GM12878 (cell line): ENCODE results near the gene SPTBN2. TPM values are rescaled to one million over a fixed set of nuclear protein-coding genes. Genes with fewer than 3 reads are reported as not detected.

ENCODE experiments used
- DPF2 ChIP-seq: fragments of 450-650 bp; IDR thresholded peaks from 2 replicates; pipeline ENCODE4 v1.6.1; 2017; ENCODE audit warnings: mild to moderate bottlenecking
- E4F1 ChIP-seq: fragments of 450-650 bp; IDR thresholded peaks from 2 replicates; pipeline ENCODE4 v1.6.1; 2018; ENCODE audit warnings: borderline replicate concordance, mild to moderate bottlenecking; ENCODE audit not compliant: partially characterized antibody
- ELK1 ChIP-seq: IDR thresholded peaks from 2 replicates; pipeline ENCODE4 v1.6.1; 2012; ENCODE audit warnings: low read depth, low read length, improper control_type of control experiment
- EZH2 ChIP-seq: IDR thresholded peaks from 2 replicates; pipeline ENCODE4 v1.6.1; 2012; ENCODE audit warnings: low read depth, mild to moderate bottlenecking, control low read depth, inconsistent platforms, low read length, borderline replicate concordance; ENCODE audit not compliant: control insufficient read depth
- IKZF2 ChIP-seq, 2 experiments: fragments of 450-650 bp; IDR thresholded peaks; 2 replicates each; pipeline ENCODE4 v1.6.1; 2017; ENCODE audit warnings: mild to moderate bottlenecking in 2 of 2, moderate library complexity in 2 of 2
- KDM1A ChIP-seq: fragments of 200-600 bp; sonication (generic); IDR thresholded peaks from 2 replicates; pipeline ENCODE4 v1.6.1; 2016; ENCODE audit warnings: borderline replicate concordance
- MEF2A ChIP-seq: IDR thresholded peaks from 2 replicates; pipeline ENCODE4 v1.6.1; 2011; ENCODE audit warnings: low read depth, mild to moderate bottlenecking, low read length, moderate library complexity; ENCODE audit not compliant: insufficient read depth
- NFIC ChIP-seq: IDR thresholded peaks from 2 replicates; pipeline ENCODE4 v1.6.1; 2012; ENCODE audit warnings: low read depth, mild to moderate bottlenecking, inconsistent platforms, low read length, moderate library complexity
- NFYA ChIP-seq: IDR thresholded peaks from 2 replicates; pipeline ENCODE4 v1.6.1; 2011; ENCODE audit warnings: low read depth, mild to moderate bottlenecking, low read length, improper control_type of control experiment, borderline replicate concordance
- NRF1 ChIP-seq: conservative IDR thresholded peaks from 2 replicates; pipeline ENCODE4 v1.6.1; 2011; ENCODE audit warnings: mild to moderate bottlenecking, low read depth, low read length, improper control_type of control experiment
- PAX8 ChIP-seq: fragments of 450-650 bp; IDR thresholded peaks from 2 replicates; pipeline ENCODE4 v1.6.1; 2017; ENCODE audit warnings: mild to moderate bottlenecking, moderate library complexity
- RAD21 ChIP-seq: IDR thresholded peaks from 2 replicates; pipeline ENCODE4 v1.6.1; 2011; ENCODE audit warnings: mild to moderate bottlenecking, low read depth, low read length, moderate library complexity; ENCODE audit not compliant: insufficient read depth
- RELA ChIP-seq: fragments of 450-650 bp; IDR thresholded peaks from 2 replicates; pipeline ENCODE4 v1.8.0; 2014; ENCODE audit warnings: borderline replicate concordance; ENCODE audit not compliant: partially characterized antibody
- SIX5 ChIP-seq: IDR thresholded peaks from 2 replicates; pipeline ENCODE4 v1.6.1; 2011; ENCODE audit warnings: mild to moderate bottlenecking, low read depth, low read length, moderate library complexity; ENCODE audit not compliant: severe bottlenecking
- SKIL ChIP-seq: fragments of 450-650 bp; IDR thresholded peaks from 2 replicates; pipeline ENCODE4 v1.6.1; 2017; ENCODE audit warnings: mild to moderate bottlenecking, low read depth, inconsistent platforms; ENCODE audit not compliant: poor library complexity, severe bottlenecking
- SP1 ChIP-seq: IDR thresholded peaks from one replicate; pipeline ENCODE4 v1.6.1; 2011; ENCODE audit warnings: low read depth, low read length
- STAT3 ChIP-seq: IDR thresholded peaks from 2 replicates; pipeline ENCODE4 v1.6.1; 2011; ENCODE audit warnings: low read depth, low read length, improper control_type of control experiment
- WRNIP1 ChIP-seq: IDR thresholded peaks from 2 replicates; pipeline ENCODE4 v1.6.1; 2011; ENCODE audit warnings: low read depth, low read length, improper control_type of control experiment, borderline replicate concordance
- ZZZ3 ChIP-seq: IDR thresholded peaks from 2 replicates; pipeline ENCODE4 v1.6.1; 2011; ENCODE audit warnings: low read depth; ENCODE audit not compliant: control insufficient read depth, insufficient read length
- polyA plus RNA-seq, 11 experiments: library from polyadenylated mRNA; depleted of rRNA in 4 of 11; unstranded in 6 of 11; stranded (reverse) in 5 of 11; fragments of >200 nt; fragmentation: Nextera tagmentation in 4 of 11; fragmentation: Illumina TruSeq in 1 of 11; extraction: Ambion mirVana in 4 of 11; extraction: Trizol in 1 of 11; gene quantifications; 1 replicate in 1 of 11; 2 replicates in 10 of 11; pipeline versions ENCODE4 v1.2.1 to v1.2.3, GENCODE V29; 2011 to 2016; ENCODE audit warnings: inconsistent platforms in 2 of 11, missing spikeins in 2 of 11, low read depth in 1 of 11
- total RNA-seq, 4 experiments: library from RNA; depleted of rRNA in 3 of 4; stranded (reverse); fragments of >200 nt in 3 of 4; fragmentation: Illumina TruSeq in 1 of 4; extraction: Trizol in 1 of 4; gene quantifications; 2 replicates each; pipeline versions ENCODE4 v1.2.1 to v1.2.3, GENCODE V29; 2013 to 2021
- TF ChIP-seq, protein P1 (sequence below): fragments of 450-650 bp; IDR thresholded peaks from 2 replicates; pipeline ENCODE4 v1.6.1; 2017; ENCODE audit warnings: low read depth, mild to moderate bottlenecking, moderate library complexity
- TF ChIP-seq, protein P2 (sequence below): IDR thresholded peaks from 2 replicates; pipeline ENCODE4 v1.6.1; 2011; ENCODE audit warnings: low read depth, low read length, improper control_type of control experiment, borderline replicate concordance

Gene SPTBN2
- total and polyA plus RNA-seq, 10 of the 15 experiments (the other 5 are each of a cell fraction or from before 2014, with no cell fraction given) = 0.38 to 1.0 (median 0.69) TPM; not detected in 5

GRCh38 chr11:66744485-66745355 lies 15.7 kb upstream of the SPTBN2 start (continued):
- TF ChIP-seq NFIC (no peak), RELA (no peak), DPF2 (peak; percentile 81), SIX5 (no peak), NRF1 (peak; percentile 85), E4F1 (no peak), SKIL (no peak), WRNIP1 (no peak), STAT3 (no peak), IKZF2 (IDR thresholded peaks at IDR 0.05) (no peak; a peak in 1 of 4 replicates), PAX8 (no peak), NFYA (no peak), EZH2 (no peak), ELK1 (no peak), KDM1A (no peak), ZZZ3 (no peak), RAD21 (peak; percentile 14; the same call in 1 of the 2 replicates), SP1 (no peak), MEF2A (no peak)
- TF ChIP-seq, protein P1, sequence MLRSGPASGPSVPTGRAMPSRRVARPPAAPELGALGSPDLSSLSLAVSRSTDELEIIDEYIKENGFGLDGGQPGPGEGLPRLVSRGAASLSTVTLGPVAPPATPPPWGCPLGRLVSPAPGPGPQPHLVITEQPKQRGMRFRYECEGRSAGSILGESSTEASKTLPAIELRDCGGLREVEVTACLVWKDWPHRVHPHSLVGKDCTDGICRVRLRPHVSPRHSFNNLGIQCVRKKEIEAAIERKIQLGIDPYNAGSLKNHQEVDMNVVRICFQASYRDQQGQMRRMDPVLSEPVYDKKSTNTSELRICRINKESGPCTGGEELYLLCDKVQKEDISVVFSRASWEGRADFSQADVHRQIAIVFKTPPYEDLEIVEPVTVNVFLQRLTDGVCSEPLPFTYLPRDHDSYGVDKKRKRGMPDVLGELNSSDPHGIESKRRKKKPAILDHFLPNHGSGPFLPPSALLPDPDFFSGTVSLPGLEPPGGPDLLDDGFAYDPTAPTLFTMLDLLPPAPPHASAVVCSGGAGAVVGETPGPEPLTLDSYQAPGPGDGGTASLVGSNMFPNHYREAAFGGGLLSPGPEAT = no peak
- TF ChIP-seq, protein P2, sequence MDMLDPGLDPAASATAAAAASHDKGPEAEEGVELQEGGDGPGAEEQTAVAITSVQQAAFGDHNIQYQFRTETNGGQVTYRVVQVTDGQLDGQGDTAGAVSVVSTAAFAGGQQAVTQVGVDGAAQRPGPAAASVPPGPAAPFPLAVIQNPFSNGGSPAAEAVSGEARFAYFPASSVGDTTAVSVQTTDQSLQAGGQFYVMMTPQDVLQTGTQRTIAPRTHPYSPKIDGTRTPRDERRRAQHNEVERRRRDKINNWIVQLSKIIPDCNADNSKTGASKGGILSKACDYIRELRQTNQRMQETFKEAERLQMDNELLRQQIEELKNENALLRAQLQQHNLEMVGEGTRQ = no peak
